ENCODE data around the gene NATD1. TPM values are rescaled to one million over a fixed set of nuclear protein-coding genes. Genes with fewer than 3 reads are reported as not detected.

The NATD1 gene
- total RNA-seq, 2 experiments from 2014 or later, result 1.1 to 1.3 TPM

DNA sequence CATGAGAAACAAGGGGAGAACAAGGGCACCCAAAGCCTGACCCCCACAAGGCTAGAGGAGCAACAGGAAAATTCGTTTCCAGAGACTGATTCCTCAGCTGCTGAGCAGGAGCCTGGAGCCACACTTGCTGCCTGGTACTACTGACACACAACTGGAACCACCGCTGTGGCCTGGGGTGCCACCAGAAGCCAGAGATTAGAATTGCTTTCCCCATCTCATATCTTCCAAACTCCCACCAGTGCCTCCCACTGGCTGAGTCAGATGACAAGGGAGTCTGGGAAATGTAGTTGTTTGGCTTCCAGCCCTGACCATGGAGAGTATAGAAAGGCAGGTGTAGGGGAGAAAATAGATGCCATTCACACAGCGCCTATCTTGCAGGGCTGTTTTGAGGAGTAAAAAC is 35.1 kb downstream of the NATD1 start:
- DNase-seq (peak; percentile 63), ATAC-seq (no peak)
- POLR2A ChIA-PET, result no interaction called here
- H3K36me3 Mint-ChIP-seq (ENCODE audit: low read depth), result peaks cover 30% of the 10 kb centered on the region
- no peak overlapping the region for H3K4me3 Mint-ChIP-seq
- H3K9me3 Mint-ChIP-seq, result no peaks in the 10 kb centered on the region
- TF ChIP-seq, protein P1, sequence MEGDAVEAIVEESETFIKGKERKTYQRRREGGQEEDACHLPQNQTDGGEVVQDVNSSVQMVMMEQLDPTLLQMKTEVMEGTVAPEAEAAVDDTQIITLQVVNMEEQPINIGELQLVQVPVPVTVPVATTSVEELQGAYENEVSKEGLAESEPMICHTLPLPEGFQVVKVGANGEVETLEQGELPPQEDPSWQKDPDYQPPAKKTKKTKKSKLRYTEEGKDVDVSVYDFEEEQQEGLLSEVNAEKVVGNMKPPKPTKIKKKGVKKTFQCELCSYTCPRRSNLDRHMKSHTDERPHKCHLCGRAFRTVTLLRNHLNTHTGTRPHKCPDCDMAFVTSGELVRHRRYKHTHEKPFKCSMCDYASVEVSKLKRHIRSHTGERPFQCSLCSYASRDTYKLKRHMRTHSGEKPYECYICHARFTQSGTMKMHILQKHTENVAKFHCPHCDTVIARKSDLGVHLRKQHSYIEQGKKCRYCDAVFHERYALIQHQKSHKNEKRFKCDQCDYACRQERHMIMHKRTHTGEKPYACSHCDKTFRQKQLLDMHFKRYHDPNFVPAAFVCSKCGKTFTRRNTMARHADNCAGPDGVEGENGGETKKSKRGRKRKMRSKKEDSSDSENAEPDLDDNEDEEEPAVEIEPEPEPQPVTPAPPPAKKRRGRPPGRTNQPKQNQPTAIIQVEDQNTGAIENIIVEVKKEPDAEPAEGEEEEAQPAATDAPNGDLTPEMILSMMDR (IDR thresholded peaks at IDR 0.05), result no peak
- H3K27ac Mint-ChIP-seq, result peak overlapping the region; percentile 17
- intact Hi-C loops (cut with micrococcal nuclease), result no loop called here
- H3K27me3 Mint-ChIP-seq, result no peaks in the 10 kb centered on the region
- H3K4me1 Mint-ChIP-seq (ENCODE audit: low read depth), result peaks cover 39% of the 10 kb centered on the region
- CTCF ChIA-PET, result no interaction called here

DNA sequence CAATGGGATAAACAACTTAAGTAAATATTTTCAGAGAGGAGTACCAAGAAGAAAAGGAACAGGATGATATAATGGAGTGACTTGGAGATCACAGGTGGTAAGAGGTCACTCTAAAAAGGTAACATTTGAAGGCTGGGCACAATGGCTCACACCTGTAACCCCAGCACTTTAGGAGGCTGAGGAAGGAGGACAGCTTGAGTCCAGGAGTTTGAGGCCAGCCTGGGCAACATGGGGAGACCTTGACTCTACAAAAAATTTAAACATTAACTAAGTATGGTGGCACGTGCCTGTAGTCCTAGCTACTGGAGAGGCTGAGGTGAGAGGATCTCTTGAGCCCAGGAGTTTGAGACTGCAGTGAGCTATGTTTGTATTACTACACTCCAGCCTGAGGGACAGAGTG is 35.9 kb downstream of the NATD1 start:
- TF ChIP-seq, protein P1 (IDR thresholded peaks at IDR 0.05), result no peak
- no peak for DNase-seq
- no peaks in the 10 kb centered on the region for H3K9me3 Mint-ChIP-seq
- ChIA-PET CTCF (no interaction called here), POLR2A (no interaction called here)
- no peak overlapping the region for H3K27ac Mint-ChIP-seq
- H3K4me3 Mint-ChIP-seq, result no peak overlapping the region
- intact Hi-C loops (cut with micrococcal nuclease), result loop anchor here (2.0 kb wide), 1 partner anchor 91 kb away; the partner anchor contains the start of gene DHRS7B
- H3K4me1 Mint-ChIP-seq (ENCODE audit: low read depth), result peaks cover 45% of the 10 kb centered on the region
- no peaks in the 10 kb centered on the region for H3K27me3 Mint-ChIP-seq
- ATAC-seq, result no peak
- H3K36me3 Mint-ChIP-seq (ENCODE audit: low read depth), result peaks cover 25% of the 10 kb centered on the region

DNA sequence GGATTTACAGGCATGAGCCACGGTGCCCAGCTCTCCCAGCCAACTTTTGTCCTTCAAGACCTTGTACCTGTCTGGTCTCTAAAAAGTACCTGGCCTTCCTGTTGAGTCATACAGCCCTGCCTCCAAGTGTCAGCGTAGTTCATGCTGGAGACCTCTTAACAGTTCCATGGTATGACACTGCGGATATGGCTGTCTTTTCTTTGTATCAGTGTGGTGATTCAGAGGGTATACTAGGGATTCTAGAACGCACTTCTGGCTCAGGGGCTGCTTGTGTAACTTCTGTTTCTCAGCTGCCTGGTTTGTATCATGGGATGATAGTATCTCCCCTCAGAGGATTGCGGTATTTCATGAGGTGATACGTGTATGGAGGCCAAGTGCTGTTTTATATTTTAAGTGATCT is 37.3 kb downstream of the NATD1 start:
- peaks cover 14% of the 10 kb centered on the region for H3K36me3 Mint-ChIP-seq (ENCODE audit: low read depth)
- peak; percentile 10 for DNase-seq
- ChIA-PET CTCF (interaction anchor here (0.6 to 5.1 kb wide), 3 partner anchors 9 to 116 kb away, joined by 3 to 25 read pairs (median 3); no protein-coding TSS in a partner anchor), POLR2A (interaction anchor here (0.8 to 1.2 kb wide), 3 partner anchors 9 to 69 kb away, joined by 3 read pairs; no protein-coding TSS in a partner anchor)
- peak overlapping the region; percentile 95 for H3K4me3 Mint-ChIP-seq
- ATAC-seq, result no peak
- H3K27ac Mint-ChIP-seq, result peak overlapping the region; percentile 82
- H3K27me3 Mint-ChIP-seq, result no peaks in the 10 kb centered on the region
- intact Hi-C loops (cut with micrococcal nuclease), result loop anchor here (2.0 kb wide), 1 partner anchor 89 kb away; the partner anchor contains the start of gene DHRS7B
- H3K9me3 Mint-ChIP-seq, result no peaks in the 10 kb centered on the region
- H3K4me1 Mint-ChIP-seq (ENCODE audit: low read depth), result peaks cover 58% of the 10 kb centered on the region
- TF ChIP-seq, protein P1 (IDR thresholded peaks at IDR 0.05), result no peak

DNA sequence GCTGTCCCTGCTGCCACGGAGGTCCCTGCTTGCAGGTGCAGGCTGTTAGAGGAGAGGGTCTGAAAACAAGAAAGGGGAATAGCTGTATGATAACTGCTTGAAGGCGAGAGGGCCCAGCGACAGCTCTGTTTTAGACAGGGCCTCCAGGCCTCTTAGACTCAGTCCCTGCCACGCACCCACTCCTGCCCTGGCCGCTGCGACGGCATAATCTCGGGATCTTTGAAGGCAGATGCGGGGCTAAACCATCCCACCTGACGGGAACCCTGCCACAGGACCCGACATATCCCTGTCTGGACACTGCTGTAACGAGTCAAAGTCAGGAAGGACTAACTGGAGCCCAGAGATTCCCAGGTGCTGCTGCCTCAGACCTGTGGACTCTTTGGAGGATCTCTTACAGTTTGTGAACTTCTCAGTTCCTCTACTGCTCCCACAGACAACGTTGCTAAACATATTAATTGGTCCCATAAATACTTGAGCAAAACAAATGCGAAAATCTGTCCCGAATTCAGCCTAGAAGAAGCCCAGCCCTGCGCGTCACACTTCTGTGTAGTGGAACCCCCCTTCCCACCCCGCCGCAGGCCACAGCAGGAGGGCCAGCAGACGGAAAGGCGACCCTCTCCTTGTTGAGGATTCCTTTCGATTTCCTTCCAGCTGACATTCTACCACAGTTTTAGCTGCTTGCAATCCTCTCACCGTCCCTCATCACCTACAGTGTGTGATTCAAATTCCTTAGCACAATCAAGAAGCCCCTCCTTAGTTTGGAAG is 38.3 kb downstream of the NATD1 start:
- intact Hi-C loops (cut with micrococcal nuclease), result loop anchor here (1.0 kb wide), 1 partner anchor 70 kb away; no protein-coding TSS in a partner anchor
- POLR2A ChIA-PET, result interaction anchor here (0.6 to 2.6 kb wide), 6 partner anchors 38 to 89 kb away, joined by 3 to 14 read pairs (median 3); partner anchors contain the start of genes DHRS7B and NATD1
- CTCF ChIA-PET, result interaction anchor here (1.1 to 5.1 kb wide), 6 partner anchors 21 to 172 kb away, joined by 3 to 25 read pairs (median 4); no protein-coding TSS in a partner anchor
- peaks cover 68% of the 10 kb centered on the region for H3K4me1 Mint-ChIP-seq (ENCODE audit: low read depth)
- TF ChIP-seq, protein P1 (IDR thresholded peaks at IDR 0.05), result no peak
- no peaks in the 10 kb centered on the region for H3K27me3 Mint-ChIP-seq
- H3K4me3 Mint-ChIP-seq, result peak overlapping the region; percentile 95
- H3K9me3 Mint-ChIP-seq, result no peaks in the 10 kb centered on the region
- DNase-seq (peak; percentile 25), ATAC-seq (peak; percentile 0)
- H3K36me3 Mint-ChIP-seq (ENCODE audit: low read depth), result peaks cover 19% of the 10 kb centered on the region
- H3K27ac Mint-ChIP-seq, result peak overlapping the region; percentile 82
